ENCODE measurements around the gene FUT8.

The FUT8 gene

DNA sequence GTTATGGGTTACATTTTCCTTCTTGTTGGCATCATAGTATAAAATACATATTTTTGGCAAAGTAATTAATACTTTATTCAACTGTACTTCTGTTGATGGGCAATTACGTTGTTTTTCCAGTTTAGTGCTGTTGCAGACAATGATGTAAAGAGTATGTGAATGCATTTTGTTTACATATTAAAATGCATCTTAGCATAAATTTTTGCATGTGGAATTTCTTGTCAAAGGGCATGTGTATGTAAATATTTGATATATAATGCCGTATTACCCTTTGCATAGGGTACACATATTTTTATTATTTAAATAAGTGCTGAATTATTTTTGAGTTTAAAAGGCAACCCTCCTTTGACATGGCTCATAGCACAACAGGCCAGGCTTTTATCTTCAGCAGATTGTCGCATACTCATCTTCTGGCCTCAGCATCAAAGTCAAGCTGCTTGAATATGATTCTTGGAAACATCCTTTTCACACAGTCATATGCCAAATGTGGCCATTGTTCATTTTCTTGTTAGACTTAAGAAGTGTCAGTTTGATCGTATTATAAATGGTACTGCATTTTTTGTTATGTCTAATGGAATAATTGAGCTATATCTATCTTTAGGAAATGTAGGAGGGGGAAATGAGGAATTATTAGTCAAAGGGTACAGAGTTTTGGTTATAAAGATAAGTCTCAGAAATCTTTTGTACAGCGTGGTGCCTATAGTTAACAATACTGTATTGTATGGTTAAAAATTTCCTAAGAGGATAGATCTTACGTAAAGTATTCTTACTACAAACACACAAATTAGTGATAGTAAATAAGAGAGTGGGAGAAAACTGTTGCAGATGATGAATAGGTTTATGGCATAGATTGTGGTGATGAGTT, 138.5 kb downstream of the FUT8 start:
- TF ChIP-seq TCF12 (IDR thresholded peaks at IDR 0.05; ENCODE audit: low read depth) (no peak), EGR1 (IDR thresholded peaks at IDR 0.05) (no peak), FOXM1 (IDR thresholded peaks at IDR 0.05; ENCODE audit: borderline replicate concordance, low read depth) (no peak), EP300 (IDR thresholded peaks at IDR 0.05; ENCODE audit: borderline replicate concordance) (no peak)

DNA sequence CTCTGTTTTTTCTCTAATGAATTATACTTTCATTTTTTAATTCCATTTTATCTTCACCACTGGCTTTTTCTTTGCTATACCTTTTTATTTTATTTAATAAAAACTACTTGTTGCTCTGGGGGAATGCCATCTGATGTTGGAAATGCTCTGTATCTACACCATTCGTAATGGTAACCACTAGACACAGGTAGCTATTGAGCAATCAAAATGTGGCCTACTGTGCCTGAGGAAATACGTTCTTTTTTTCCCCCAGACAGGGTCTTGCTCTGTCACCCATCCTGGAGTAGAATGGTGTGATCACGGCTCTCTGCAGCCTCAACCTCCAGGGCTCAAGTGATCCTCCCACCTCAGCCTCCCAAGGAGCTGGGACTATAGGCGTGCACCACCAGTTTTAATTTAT, 140.2 kb downstream of the FUT8 start:
- TF ChIP-seq, protein P1, sequence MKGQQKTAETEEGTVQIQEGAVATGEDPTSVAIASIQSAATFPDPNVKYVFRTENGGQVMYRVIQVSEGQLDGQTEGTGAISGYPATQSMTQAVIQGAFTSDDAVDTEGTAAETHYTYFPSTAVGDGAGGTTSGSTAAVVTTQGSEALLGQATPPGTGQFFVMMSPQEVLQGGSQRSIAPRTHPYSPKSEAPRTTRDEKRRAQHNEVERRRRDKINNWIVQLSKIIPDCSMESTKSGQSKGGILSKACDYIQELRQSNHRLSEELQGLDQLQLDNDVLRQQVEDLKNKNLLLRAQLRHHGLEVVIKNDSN (IDR thresholded peaks at IDR 0.05), result no peak
- TF ChIP-seq EGR1 (IDR thresholded peaks at IDR 0.05), result no peak
- no peak for TF ChIP-seq RAD21 (IDR thresholded peaks at IDR 0.05; ENCODE audit: low read depth)
- no peak for TF ChIP-seq NFIC (IDR thresholded peaks at IDR 0.05)
- TF ChIP-seq CREB1 (IDR thresholded peaks at IDR 0.05; ENCODE audit: low read depth), result no peak
- TF ChIP-seq TAF1 (IDR thresholded peaks at IDR 0.05; ENCODE audit: low read depth), result no peak
- no peak for TF ChIP-seq ZBTB7A (IDR thresholded peaks at IDR 0.05; ENCODE audit: low read depth)
- TF ChIP-seq, protein P2, sequence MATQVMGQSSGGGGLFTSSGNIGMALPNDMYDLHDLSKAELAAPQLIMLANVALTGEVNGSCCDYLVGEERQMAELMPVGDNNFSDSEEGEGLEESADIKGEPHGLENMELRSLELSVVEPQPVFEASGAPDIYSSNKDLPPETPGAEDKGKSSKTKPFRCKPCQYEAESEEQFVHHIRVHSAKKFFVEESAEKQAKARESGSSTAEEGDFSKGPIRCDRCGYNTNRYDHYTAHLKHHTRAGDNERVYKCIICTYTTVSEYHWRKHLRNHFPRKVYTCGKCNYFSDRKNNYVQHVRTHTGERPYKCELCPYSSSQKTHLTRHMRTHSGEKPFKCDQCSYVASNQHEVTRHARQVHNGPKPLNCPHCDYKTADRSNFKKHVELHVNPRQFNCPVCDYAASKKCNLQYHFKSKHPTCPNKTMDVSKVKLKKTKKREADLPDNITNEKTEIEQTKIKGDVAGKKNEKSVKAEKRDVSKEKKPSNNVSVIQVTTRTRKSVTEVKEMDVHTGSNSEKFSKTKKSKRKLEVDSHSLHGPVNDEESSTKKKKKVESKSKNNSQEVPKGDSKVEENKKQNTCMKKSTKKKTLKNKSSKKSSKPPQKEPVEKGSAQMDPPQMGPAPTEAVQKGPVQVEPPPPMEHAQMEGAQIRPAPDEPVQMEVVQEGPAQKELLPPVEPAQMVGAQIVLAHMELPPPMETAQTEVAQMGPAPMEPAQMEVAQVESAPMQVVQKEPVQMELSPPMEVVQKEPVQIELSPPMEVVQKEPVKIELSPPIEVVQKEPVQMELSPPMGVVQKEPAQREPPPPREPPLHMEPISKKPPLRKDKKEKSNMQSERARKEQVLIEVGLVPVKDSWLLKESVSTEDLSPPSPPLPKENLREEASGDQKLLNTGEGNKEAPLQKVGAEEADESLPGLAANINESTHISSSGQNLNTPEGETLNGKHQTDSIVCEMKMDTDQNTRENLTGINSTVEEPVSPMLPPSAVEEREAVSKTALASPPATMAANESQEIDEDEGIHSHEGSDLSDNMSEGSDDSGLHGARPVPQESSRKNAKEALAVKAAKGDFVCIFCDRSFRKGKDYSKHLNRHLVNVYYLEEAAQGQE (IDR thresholded peaks at IDR 0.05; ENCODE audit: low read depth), result no peak
- TF ChIP-seq TCF12 (IDR thresholded peaks at IDR 0.05; ENCODE audit: low read depth), result no peak
- TF ChIP-seq EP300 (IDR thresholded peaks at IDR 0.05; ENCODE audit: borderline replicate concordance), result no peak
- TF ChIP-seq YY1 (IDR thresholded peaks at IDR 0.05; ENCODE audit: low read depth), result no peak
- TF ChIP-seq, protein P3, sequence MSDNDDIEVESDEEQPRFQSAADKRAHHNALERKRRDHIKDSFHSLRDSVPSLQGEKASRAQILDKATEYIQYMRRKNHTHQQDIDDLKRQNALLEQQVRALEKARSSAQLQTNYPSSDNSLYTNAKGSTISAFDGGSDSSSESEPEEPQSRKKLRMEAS (IDR thresholded peaks at IDR 0.05), result no peak
- no peak for TF ChIP-seq CEBPB (IDR thresholded peaks at IDR 0.05)
- no peak for TF ChIP-seq FOXM1 (IDR thresholded peaks at IDR 0.05; ENCODE audit: borderline replicate concordance, low read depth)
- TF ChIP-seq TEAD4 (IDR thresholded peaks at IDR 0.05), result no peak

DNA sequence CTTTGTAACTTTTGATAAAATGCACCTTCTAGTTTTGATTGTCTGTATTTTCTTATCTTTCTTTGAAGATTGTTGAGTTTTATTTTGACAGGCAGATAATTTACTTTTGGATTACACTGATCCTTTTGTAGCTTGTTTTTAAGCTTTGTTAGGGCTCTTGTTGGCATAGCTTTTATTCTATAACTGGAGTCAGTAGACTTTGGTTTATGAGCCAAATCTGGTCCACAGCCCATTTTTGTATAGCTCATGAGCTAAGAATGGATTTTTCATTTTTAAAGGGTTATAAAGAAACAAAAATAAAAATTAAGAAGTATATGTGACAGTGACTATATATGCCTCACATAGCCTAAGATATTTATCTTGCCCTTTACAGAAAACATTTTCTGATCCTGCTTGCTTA, 142.3 kb downstream of the FUT8 start:
- no peak for TF ChIP-seq TAF1 (IDR thresholded peaks at IDR 0.05; ENCODE audit: low read depth)
- TF ChIP-seq YY1 (IDR thresholded peaks at IDR 0.05; ENCODE audit: low read depth), result no peak
- TF ChIP-seq, protein P1 (IDR thresholded peaks at IDR 0.05), result no peak
- no peak for TF ChIP-seq CEBPB (IDR thresholded peaks at IDR 0.05)
- TF ChIP-seq NFIC (IDR thresholded peaks at IDR 0.05), result no peak
- no peak for TF ChIP-seq RAD21 (IDR thresholded peaks at IDR 0.05; ENCODE audit: low read depth)
- TF ChIP-seq TEAD4 (IDR thresholded peaks at IDR 0.05), result no peak
- TF ChIP-seq CREB1 (IDR thresholded peaks at IDR 0.05; ENCODE audit: low read depth), result no peak
- TF ChIP-seq EGR1 (IDR thresholded peaks at IDR 0.05), result no peak
- no peak for TF ChIP-seq ZBTB7A (IDR thresholded peaks at IDR 0.05; ENCODE audit: low read depth)
- TF ChIP-seq, protein P3 (IDR thresholded peaks at IDR 0.05), result no peak
- TF ChIP-seq EP300 (IDR thresholded peaks at IDR 0.05; ENCODE audit: borderline replicate concordance), result no peak
- TF ChIP-seq, protein P2 (IDR thresholded peaks at IDR 0.05; ENCODE audit: low read depth), result no peak
- TF ChIP-seq FOXM1 (IDR thresholded peaks at IDR 0.05; ENCODE audit: borderline replicate concordance, low read depth), result no peak
- TF ChIP-seq TCF12 (IDR thresholded peaks at IDR 0.05; ENCODE audit: low read depth), result no peak

DNA sequence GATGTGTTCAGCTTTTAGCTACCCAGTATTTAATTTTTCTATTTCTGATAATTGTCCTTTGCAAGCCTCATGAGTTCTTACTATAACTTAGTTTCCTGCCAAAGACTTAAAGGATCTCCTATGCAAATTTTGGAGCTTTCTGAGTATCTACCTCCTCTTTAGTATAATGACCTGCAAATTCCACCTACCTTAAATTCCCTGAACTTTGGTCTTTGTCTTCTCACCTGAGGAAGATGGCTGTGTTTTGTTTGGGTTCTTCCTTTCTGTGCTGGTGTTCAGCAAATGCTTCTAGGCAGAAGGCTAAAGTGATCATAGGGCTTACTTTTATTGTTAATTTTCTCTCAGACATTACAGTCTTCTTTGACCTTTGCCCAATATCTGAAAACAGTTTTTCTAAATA, 142.8 kb downstream of the FUT8 start:
- TF ChIP-seq, protein P3 (IDR thresholded peaks at IDR 0.05), result no peak
- no peak for TF ChIP-seq YY1 (IDR thresholded peaks at IDR 0.05; ENCODE audit: low read depth)
- TF ChIP-seq, protein P1 (IDR thresholded peaks at IDR 0.05), result no peak
- TF ChIP-seq CEBPB (IDR thresholded peaks at IDR 0.05), result no peak
- no peak for TF ChIP-seq ZBTB7A (IDR thresholded peaks at IDR 0.05; ENCODE audit: low read depth)
- TF ChIP-seq TEAD4 (IDR thresholded peaks at IDR 0.05), result no peak
- no peak for TF ChIP-seq EGR1 (IDR thresholded peaks at IDR 0.05)
- no peak for TF ChIP-seq CREB1 (IDR thresholded peaks at IDR 0.05; ENCODE audit: low read depth)
- TF ChIP-seq TCF12 (IDR thresholded peaks at IDR 0.05; ENCODE audit: low read depth), result no peak
- no peak for TF ChIP-seq EP300 (IDR thresholded peaks at IDR 0.05; ENCODE audit: borderline replicate concordance)
- no peak for TF ChIP-seq FOXM1 (IDR thresholded peaks at IDR 0.05; ENCODE audit: borderline replicate concordance, low read depth)
- TF ChIP-seq NFIC (IDR thresholded peaks at IDR 0.05), result no peak
- TF ChIP-seq RAD21 (IDR thresholded peaks at IDR 0.05; ENCODE audit: low read depth), result no peak
- TF ChIP-seq, protein P2 (IDR thresholded peaks at IDR 0.05; ENCODE audit: low read depth), result no peak
- no peak for TF ChIP-seq TAF1 (IDR thresholded peaks at IDR 0.05; ENCODE audit: low read depth)

Measured in Ishikawa (cell line).